GM06990 (cell line): ENCODE measurements around the gene ZNF557.

Source experiments
- DNase-seq: peaks from one replicate; pipeline ENCODE4 v3.0.0-alpha.2; 2011; ENCODE audit not compliant: insufficient read length; ENCODE audit errors: extremely low read depth
- H3K27me3 ChIP-seq: replicated peaks from 2 replicates; pipeline ENCODE4 v1.6.0; 2011; ENCODE audit warnings: low read length; ENCODE audit not compliant: control insufficient read depth, insufficient read depth
- H3K36me3 ChIP-seq: 2 replicates; pipeline ENCODE4 v1.5.1; 2011; ENCODE audit warnings: low read length; ENCODE audit not compliant: control insufficient read depth, insufficient read depth
- H3K4me3 ChIP-seq: replicated peaks from 2 replicates; pipeline ENCODE4 v1.5.1; 2011; ENCODE audit warnings: low read depth, mild to moderate bottlenecking, control low read depth, low read length
- CTCF ChIP-seq: IDR thresholded peaks from 2 replicates; pipeline ENCODE4 v1.5.1; 2011; ENCODE audit warnings: low read length, control low read depth, mild to moderate bottlenecking, inconsistent platforms; ENCODE audit not compliant: insufficient read depth, poor library complexity, severe bottlenecking

ZNF557 gene

GRCh38 chr19:7088999-7089398, 19.5 kb downstream of the ZNF557 start:
- Histone ChIP-seq H3K4me3 (no peak overlapping the region), H3K27me3 (no peaks in the 10 kb centered on the region), H3K36me3 (peaks cover 5% of the 10 kb centered on the region)
- no peak for TF ChIP-seq CTCF
- DNase-seq = no peak

- Histone ChIP-seq H3K36me3 (no peaks in the 10 kb centered on the region), H3K27me3 (no peaks in the 10 kb centered on the region), H3K4me3 (no peak overlapping the region; the same call in 1 of the 2 replicates)
- DNase-seq = no peak
- no peak for TF ChIP-seq CTCF
Observed at GRCh38 chr19:7098096-7098495, 28.6 kb downstream of the ZNF557 start.

- peak; percentile 96 for DNase-seq
- Histone ChIP-seq H3K36me3 (no peaks in the 10 kb centered on the region), H3K27me3 (no peaks in the 10 kb centered on the region), H3K4me3 (peak overlapping the region; percentile 79)
- TF ChIP-seq CTCF = no peak
Observed at GRCh38 chr19:7098701-7099596, 29.4 kb downstream of the ZNF557 start.

GRCh38 chr19:7099597-7099921, 30.1 kb downstream of the ZNF557 start:
- no peak for TF ChIP-seq CTCF
- H3K36me3 ChIP-seq = no peaks in the 10 kb centered on the region
- no peak for DNase-seq
- no peaks in the 10 kb centered on the region for H3K27me3 ChIP-seq
- H3K4me3 ChIP-seq = peak overlapping the region; percentile 79

GRCh38 chr19:7101498-7102253, 32.2 kb downstream of the ZNF557 start:
- TF ChIP-seq CTCF = no peak
- no peaks in the 10 kb centered on the region for H3K36me3 ChIP-seq
- no peak for DNase-seq

More at GRCh38 chr19:7101498-7102253, 32.2 kb downstream of the ZNF557 start:
- H3K27me3 ChIP-seq = no peaks in the 10 kb centered on the region
- H3K4me3 ChIP-seq = no peak overlapping the region
